EH (cell line): ENCODE data around the gene CCN2.
A peak's percentile ranks its signal among the peaks of the same experiment; 100 is the strongest.

Experiments used
- DNase-seq: peaks from one replicate; pipeline ENCODE4 v3.0.0-alpha.2; 2015; ENCODE audit warnings: low read depth

Gene CCN2

GRCh38 chr6:131950767-131951575 is at the start of gene CCN2:
Gene CCN2 (minus strand): TSS chr6:131951372. CDS start chr6:131951172, 200 bp downstream.
- peak; percentile 100 for DNase-seq

- no peak for DNase-seq
These were observed 49.1 kb upstream of the CCN2 start for GRCh38 chr6:132000296-132000695.

- peak; percentile 33 for DNase-seq
These were observed 48.5 kb upstream of the CCN2 start for GRCh38 chr6:131999545-132000146.

GRCh38 chr6:131998255-131998982 is 47.2 kb upstream of the CCN2 start:
- DNase-seq = peak; percentile 79

GRCh38 chr6:131997429-131998153 is 46.4 kb upstream of the CCN2 start:
- no peak for DNase-seq

DNA sequence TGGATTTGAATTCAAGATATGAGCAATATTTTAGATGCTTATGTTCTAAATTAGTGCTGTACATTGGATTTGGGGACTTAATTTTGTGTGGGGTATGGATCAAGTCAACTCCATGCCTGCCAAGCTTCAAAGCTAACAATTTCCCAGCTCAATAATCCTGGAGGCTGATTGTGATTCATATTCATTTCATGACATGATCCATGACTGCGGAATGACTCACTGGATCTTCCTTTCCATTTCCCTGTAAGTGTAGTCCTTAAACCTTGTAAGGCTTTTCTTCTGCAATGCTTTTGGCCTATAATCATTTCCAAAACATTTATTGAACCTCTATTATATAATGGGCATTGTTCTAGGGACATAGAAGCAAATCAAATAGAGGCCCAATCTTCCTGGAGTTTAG is 44.7 kb upstream of the CCN2 start:
- DNase-seq = peak; percentile 93

DNA sequence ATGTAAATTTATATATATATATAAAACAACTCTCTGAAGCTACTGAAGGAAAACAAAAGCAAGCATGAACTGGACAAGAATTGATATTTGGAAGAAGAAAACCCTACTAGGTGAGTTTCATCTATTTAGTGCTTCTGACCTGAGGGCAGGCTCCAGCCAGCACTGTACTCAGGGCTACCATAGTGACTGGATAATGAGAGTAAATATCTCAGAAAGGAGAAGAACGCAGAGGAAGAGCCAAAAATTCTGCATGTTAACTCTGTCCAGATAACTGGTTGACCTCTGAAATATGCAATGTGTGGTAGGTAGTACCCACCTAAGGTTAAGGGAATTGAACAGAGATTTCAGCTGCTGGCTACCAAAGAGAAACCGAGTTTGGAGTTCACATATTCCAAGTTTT is 41.4 kb upstream of the CCN2 start:
- DNase-seq = no peak

GRCh38 chr6:131989036-131989435 is 37.9 kb upstream of the CCN2 start:
- DNase-seq = no peak

- DNase-seq = peak; percentile 95
These were observed 31.6 kb upstream of the CCN2 start for GRCh38 chr6:131982740-131983259.

- DNase-seq = no peak
These were observed 30.4 kb upstream of the CCN2 start for GRCh38 chr6:131981624-131981978.

GRCh38 chr6:131980791-131981623 is 29.8 kb upstream of the CCN2 start:
- no peak for DNase-seq

GRCh38 chr6:131980338-131980790 is 29.2 kb upstream of the CCN2 start:
- DNase-seq = no peak

- peak; percentile 97 for DNase-seq
These were observed 28.6 kb upstream of the CCN2 start for GRCh38 chr6:131979515-131980337.

DNA sequence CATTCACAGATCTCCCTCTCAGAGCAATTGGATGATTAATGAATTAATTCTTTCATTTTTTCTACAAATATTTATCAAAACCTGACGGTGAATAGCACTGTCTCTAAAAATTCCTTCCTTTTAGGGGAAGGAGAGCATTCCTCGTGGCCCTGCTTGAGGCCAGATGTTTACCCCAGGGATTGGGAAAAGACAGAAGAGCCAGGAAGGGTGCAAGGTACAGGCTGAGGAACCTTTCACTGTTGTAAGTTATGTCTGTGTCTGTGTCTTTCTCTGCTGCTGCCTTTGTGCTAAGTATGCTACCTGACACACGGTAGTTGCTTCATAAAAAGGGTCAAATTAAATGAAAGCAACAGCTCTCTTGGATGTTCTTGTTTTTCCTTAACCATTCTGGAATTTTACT is 27.4 kb upstream of the CCN2 start:
- DNase-seq = no peak

DNA sequence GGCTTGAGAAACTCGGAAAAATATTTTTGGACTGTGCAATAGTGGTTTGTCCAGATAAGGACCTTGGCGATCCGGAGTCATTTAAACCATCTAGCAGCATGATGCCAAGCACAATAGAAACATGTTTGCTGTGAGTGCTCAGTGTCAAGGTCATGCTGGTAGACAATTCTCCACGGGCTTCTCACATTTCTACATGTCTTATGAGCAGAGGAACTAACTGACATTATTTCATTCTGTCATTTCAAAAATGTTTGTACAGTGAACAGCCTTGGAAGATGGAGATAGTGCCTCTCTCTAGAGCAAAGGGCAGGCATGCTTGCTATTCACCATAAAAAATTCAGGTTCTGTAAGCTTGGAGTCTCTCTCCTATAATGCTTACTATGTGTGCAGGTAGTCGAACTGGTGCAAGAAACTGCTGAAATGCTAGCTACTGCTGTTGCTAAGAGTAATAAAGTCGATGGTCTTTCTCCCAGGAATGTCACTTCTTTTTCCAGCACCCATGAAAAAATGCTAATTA is 25.4 kb upstream of the CCN2 start:
- peak; percentile 73 for DNase-seq

DNA sequence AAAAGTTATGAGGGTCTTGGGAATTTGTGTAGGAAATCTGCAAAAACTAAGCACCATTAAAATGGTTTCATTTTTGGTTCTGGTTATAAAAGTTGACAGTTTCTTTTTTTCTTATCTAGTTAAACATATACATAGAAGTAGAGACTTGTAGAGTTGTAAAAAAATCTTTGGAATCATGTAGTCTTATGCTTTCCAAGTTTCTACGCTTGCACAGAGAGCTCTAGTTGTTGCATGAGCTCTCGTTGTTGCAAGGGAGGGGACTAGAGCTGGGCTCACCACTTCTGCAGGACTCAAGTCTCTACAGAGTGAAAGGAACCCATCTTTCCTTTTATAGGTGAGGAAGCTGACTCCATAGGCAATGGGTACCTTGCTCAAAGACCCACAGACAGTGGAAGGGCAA is 21.6 kb upstream of the CCN2 start:
- no peak for DNase-seq

- no peak for DNase-seq
These were observed 19.1 kb upstream of the CCN2 start for GRCh38 chr6:131970076-131970859.

GRCh38 chr6:131968656-131969055 is 17.5 kb upstream of the CCN2 start:
- DNase-seq = no peak

DNA sequence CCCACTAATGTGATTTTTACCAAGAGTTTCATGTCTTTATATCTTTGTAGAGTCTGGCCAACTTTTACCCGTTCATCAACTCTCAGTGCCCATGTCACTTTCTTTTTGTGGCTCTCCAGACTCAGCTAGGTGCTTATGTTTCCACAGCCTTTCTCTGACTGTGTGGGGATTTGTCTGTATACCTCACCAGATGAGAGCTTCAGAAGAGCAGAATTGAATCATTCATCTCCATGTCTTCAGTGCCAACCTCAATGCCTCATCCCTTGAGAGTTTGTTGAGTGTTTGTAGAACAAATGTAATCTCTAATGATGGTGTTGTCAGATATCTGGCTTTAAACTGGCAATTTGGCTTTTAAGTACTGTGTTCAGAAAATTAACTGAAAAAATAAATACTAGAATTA is 16.8 kb upstream of the CCN2 start:
- DNase-seq = no peak
